ENCODE measurements around the gene PVRIG.
"Not testable (repeated sequence)": the region's sequence is repeated elsewhere in the genome, so short reads cannot be mapped to it uniquely, and the experiment has no call there.

GRCh38 chr7:100224891-100225290, 5.1 kb downstream of the PVRIG start:
- not testable (repeated sequence) for TF ChIP-seq CTCF (IDR thresholded peaks at IDR 0.05); ZFX (IDR thresholded peaks at IDR 0.05; ENCODE audit: borderline replicate concordance)
